Hematopoietic multipotent progenitor cell treated with erythropoietin and hydrocortisone succinate and interleukin-3 and kit ligand, for 17 days (in vitro differentiated cells): ENCODE measurements around the gene PCNA.
A peak's percentile ranks its signal among the peaks of the same experiment; 100 is the strongest.
"Not testable (repeated sequence)": the region's sequence is repeated elsewhere in the genome, so short reads cannot be mapped to it uniquely, and the experiment has no call there.

ENCODE experiments used
- DNase-seq: peaks from one replicate; pipeline ENCODE4 v3.0.0-alpha.2; 2015; ENCODE audit warnings: low spot score

PCNA gene

DNA sequence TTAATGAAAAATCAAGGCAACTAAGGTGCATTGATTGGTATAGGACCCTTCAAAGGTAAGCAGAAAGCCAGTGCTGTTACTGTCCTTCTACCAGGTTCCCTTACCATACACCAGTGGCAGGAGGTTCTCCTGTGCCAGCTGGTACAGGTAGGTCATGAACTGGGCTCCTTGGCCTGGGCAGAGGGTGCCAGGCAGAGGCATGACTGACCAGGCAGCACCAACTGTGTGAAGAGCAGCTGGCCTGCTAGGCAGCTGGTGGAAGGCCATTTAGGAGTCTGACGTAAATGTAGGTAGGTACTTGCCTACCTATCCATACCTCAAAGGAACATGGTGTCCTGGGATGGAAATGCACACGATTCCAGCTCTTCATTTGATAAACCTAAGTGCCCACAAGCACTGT, 23.3 kb downstream of the PCNA start:
- no peak for DNase-seq

DNA sequence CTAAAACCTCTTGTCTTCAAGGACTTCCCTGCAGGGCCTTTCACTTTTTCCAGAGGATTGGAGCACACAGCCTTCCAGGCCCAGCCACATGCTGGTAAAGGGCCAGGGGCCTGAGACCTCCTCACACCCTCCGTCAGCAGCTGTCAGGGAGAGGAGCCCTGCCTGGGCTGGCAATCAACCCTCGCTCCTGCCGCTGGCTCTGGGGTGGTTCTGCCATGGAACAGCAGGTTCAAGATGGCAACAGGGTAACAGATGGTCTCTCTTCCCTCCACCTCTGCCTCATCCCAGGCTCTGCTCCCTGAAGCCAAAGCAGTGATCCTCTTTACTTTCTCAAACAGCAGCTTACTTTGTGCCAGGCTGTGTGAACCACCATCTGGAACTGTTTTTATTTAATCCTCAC, 23.8 kb downstream of the PCNA start:
- no peak for DNase-seq

DNA sequence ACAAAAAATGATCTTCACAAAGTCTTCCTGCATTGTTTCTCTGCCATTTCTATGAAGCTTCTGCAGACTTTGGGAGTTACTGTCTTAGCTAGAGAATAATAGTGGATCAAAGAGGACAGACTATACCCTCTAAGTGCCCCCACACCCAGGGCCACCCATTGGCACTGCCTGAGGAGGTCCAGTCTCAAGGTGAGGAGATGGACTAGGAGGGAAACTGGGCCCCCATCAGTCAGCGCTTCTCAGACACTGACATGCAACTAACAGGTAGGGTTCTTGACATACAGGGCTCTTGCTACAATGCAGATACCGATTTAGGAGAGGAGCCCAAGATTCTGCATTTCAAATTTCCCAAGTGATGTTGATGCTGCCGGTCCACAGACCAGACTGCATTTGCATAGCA, 24.3 kb downstream of the PCNA start:
- no peak for DNase-seq

DNA sequence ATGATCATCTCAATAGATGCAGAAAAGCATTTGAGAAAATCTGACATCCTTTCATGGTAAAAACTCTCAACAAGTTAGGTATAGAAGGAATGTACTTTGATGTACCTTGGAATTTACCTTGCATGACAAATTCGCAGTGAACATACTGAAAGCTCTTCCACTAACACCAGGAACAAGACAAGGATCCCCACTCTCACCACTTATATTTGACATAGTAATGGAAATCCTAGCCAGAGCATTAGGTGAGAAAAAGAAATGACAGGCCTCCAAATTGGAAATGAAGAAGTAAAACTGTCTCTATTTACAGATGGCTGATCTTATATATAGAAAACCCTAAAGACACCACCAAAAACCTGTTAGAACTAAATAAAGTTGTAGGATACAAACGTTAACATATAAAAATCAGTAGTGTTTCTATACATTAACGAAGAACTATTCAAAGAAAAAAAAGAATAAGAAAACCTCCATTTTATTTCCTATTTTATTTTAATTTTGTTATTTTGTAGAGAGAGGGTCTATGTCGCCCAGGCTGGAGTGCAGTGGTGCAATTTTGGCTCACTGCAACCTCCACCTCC, 26.9 kb downstream of the PCNA start:
- DNase-seq, result no peak

DNA sequence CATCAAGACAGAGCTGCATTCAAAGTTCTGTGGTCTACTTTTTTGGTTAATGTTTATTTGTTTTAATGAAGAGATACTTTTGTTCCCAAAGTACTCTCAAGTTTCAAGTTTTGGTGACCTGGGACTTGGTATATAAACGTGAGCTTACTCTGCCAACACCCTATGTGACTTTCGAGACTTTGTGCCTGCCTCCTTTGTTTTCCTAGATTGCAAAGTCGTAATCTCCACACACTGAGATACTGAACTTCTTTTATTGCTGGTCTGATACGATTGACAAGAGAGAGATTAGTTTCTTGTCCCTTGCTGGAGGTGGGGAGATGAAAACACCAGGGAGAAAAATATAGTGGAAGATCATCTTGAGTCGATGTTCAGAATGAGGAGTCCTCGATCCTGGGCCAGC, 27.9 kb downstream of the PCNA start:
- DNase-seq, result no peak

DNA sequence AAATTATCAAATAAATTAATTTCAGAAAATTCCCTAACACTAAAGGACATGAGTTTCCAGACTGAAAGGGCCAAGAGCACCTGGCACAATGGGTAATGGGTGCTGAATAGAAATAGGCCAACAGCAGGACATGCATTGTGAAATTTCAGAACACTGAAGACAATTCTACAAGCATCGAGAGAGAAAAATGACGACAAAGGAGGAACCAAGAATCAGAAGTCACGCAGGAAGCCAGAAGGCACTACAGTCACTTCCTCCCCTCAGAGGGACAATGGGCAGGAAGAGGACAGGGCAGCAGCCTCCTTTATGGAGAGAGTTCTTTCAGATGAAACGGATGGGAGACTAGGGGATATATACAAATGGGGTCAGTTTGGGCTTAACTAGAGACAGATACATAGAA, 29.6 kb downstream of the PCNA start:
- no peak for DNase-seq

DNA sequence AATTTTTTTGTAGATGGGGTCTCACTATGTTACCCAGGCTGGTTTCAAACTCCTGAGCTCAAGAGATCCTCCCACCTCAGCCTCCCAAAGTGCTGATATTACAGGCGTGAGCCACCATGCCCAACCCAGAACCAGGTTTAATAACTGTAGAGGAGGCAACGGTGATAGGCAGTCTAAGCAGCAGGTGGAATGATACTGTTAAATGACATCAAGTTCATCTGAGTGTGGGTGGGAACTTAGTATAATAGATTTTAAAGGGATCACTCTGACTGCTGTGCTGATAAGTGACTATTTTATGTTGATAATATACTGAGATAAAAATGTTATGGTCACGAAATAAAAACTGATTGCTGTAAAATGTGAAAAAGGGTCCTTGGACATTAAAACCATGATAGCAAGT, 31.1 kb downstream of the PCNA start:
- no peak for DNase-seq

DNA sequence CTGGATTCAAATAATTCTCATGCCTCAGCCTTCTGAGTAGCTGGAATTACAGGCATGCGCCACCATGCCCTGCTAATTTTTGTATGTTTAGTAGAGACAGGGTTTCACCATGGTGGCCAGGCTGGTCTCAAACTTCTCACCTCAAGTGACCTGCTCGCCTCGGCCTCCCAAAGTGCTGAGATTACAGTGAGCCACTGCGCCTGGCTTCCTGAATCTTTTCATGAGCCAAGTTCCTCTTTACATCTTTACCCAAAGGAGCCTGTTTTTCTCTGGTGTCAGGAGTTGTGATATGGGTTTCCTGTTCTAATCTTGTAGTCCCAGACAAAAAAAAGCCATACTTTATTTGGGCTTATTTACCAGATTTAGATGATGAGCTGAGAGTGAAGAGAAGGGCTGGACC, 34.4 kb downstream of the PCNA start:
- no peak for DNase-seq

DNA sequence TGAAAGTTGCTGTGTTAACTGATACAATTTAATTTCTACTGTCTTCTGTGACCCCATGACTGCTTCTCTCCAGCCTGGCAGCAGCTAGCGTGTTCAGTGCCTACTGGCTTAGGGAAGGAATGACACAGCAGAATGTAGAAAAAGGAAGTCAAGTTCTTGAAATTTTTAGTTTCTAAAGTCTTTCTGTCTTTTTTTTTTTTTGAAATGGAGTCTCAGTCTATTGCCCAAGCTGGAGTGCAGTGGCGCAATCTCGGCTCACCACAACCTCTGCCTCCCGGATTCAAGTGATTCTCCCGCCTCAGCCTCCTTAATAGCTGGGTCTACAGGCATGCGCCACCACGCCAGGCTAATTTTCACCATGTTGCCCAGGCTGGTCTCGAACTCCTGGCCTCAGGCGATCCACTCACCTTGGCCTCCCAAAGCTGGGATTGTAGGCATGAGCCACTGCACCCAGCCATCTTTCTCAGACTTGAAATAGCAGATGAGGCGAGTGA, 39.3 kb downstream of the PCNA start:
- DNase-seq, result no peak

DNA sequence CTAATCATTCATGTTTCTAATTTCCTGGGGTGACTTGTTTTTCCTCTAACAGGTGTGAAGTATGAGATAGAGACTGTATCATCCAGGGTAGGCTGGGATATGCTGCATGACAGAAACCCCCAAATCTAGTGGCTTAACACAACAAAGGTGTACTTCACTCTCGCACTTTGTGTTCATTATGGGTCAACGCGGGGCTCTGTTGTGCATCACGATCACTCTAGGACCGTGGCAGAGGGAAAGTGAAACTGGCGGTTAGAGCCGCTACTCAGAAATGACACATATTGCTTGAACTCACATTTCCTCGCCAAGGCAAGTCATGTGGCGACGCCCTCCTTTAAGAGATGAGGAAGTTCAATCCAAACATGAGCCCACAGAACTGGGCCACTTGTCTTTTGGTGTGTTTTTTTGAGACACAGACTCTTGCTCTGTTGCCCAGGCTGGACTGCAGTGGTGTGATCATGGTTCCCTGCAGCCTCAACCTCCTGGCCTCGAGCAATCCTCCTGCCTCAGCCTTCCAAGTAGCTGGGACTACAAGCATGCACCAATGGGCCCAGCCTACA, 41.3 kb downstream of the PCNA start:
- DNase-seq, result peak; percentile 70

DNA sequence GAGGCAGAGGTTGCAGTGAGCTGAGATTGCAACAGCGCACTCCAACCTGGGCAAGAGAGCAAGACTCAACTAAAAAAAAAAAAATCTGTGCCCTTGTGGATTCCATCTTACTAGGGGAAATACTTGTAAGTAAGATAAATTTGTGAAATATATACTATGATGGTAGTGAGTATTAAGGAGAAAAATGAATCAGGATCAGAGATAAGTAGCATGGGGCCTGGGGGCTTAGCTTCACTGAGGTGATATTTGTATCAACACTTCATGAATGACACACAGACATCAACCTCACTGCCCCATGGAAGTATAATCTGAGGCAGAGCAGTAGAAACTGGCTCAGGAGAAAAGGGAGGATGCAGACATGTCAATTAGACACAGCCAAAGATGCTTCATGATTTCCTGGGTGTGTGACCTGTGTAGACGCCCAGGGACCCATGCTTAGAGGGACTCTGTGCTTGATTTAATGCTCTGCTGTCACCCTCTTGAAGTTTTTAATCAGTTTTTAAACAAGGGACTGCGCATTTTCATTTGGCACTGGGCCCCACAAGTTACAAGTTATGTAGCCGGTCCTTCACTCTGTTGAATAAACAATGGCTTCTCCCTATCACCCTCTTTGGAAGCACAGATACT, 41.9 kb downstream of the PCNA start:
- no peak for DNase-seq

DNA sequence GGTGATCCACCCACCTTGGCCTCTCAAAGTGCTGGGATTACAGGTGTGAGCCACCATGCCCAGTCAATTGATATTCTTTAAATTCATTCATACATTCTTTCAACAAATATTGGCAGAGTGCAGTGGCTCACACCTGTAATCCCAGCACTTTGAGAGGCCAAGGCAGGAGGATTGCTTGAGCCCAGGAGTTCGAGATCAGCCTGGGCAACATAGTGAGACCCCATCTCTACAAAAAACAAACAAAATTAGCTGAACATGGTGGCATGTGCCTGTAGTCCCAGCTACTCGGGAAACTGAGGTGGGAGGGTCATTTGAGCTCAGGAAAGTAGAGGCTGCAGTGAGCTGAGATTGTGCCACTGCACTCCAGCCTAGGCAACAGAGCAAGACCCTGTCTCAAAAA, 42.8 kb downstream of the PCNA start:
- not testable (repeated sequence) for DNase-seq

DNA sequence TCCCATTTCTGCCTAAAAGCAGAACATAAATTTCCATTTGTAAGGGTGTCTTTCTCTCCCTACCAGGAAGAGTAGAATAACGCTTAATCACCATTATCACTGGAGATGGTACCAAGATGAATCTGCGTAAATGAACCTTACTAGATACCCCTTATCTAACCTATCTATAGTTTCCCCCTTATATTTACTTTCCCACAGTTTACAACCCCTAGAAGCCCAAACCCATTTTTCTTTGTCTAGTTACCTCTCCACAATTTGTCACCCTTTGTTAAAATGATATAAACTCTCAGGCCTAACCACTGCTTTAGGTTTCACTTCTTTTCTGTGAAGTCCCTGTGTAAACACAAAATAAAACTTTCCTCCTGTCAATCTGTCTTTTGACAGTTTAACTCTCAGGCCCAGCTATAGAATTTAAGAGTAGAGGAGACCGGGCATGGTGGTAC, 45.5 kb downstream of the PCNA start:
- DNase-seq, result no peak

DNA sequence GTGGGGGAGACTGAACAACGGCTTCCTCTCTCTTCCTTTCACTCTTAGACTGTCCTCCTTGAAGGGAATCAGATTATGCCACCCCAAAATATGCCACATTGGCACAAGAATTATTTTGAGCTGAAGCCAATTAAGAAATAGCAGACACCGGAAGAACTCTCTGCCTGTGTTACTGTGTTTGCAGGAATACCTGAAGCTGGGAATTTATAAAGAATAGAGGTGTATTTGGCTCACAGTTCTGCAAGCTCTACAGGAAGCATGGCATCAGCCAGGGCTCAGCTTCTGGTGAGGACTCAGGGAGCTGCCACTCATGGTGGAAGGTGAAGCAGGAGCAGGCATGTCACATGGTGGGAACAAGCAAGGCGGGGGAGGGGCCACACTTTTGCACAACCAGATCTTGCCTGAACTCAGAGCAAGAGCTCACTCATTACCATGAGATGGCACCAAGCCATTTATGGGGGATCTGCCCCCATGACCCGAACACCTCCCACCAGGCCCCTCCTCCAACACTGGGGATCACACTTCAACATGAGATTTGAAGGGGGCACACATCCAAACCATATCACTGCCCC, 46.0 kb downstream of the PCNA start:
- DNase-seq, result no peak

DNA sequence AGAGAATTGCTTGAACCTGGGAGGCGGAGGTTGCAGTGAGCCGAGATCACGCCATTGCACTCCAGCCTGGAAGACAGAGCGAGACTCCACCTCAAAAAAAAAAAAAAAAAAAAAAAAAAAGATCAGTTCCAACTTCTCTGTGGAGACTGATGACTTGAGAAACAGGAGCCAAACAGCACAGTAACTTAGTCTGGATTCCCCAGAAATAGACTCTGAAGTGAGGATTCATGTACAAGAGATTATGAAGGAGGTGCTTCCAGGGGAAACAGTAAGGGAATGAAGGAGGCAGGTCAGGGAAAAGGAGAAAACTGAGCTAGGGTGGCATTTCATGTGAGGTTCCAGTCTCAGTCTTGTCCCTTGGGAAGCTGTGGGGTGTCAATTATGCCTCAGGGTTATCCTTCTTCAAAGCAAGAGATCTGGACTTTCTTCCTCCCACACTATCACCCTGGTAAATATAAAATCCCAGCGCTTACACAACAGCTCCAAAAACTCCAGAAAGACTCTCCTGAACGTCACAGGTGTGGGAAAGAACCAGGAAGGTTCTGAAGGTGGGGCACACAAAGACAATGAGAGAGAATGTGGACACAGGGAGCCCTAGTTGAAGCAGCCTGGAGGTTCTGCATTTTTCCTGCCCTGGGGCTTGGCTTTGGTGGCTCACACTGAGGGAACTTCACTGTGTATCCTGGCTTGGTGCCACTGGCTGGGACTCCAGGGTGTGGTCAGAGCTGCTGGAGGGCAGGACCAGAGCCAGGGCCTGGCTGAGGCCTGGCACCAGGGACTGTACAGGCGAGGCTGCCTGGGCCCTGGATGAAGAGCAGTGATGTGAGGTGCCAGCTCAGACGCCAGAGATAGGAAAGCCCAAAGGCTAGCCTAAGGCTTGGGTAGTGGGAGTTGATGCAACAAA, 46.8 kb downstream of the PCNA start:
- DNase-seq, result peak; percentile 82

DNA sequence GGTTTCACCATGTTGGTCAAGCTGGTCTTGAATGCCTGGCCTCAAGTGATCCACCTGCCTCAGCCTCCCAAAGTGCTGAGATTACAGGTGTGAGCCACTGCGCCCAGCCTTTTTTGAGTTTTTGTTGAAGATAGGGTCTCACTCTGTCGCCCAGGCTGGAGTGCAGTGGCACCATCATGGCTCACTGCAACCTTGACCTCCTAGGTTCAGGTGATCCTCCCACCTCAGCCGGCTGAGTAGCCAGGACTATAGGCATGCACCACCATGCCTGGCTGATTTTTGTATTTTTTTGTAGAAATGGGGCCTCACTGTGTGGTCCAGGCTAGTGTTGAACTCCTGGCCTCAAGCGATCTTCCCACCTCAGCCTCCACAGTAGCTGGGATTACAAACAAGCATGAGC, 47.8 kb downstream of the PCNA start:
- not testable (repeated sequence) for DNase-seq

DNA sequence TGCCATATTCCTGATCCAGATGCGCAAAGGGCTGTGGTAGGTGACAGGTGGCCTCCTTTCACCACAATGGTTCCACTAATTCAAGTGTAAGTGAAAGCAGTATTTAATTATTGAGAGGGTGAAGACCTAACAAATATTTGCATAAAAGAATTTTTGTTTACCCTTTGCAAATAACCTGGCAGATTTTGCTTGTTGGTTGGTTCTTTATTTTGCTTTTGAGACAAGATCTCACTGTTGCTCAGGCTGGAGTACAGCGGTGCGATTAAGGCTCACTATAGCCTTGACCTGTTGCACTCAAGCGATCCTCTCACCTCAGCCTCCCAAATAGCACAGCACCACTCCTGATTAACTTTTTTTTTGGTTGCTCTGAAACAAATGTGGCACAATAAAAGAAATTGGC, 49.2 kb downstream of the PCNA start:
- DNase-seq, result no peak

DNA sequence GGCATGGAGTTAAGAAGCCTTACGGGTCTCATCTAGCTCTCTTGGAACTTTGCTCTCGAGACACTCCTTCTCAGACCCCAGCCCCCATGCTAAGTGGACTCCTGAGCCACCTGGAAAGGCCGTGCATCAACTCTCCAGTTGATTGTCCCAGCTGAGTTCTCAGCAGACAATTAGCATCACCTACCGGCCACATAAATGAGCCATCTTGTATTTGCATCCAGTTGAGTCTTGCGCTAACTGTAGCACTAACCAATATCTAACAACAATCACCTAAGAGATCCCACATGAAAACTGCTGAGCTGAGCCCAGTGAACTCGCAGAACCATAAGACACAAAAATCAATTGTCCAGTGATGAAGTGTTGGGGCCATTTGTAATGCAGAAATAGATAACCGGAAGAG, 49.7 kb downstream of the PCNA start:
- no peak for DNase-seq

DNA sequence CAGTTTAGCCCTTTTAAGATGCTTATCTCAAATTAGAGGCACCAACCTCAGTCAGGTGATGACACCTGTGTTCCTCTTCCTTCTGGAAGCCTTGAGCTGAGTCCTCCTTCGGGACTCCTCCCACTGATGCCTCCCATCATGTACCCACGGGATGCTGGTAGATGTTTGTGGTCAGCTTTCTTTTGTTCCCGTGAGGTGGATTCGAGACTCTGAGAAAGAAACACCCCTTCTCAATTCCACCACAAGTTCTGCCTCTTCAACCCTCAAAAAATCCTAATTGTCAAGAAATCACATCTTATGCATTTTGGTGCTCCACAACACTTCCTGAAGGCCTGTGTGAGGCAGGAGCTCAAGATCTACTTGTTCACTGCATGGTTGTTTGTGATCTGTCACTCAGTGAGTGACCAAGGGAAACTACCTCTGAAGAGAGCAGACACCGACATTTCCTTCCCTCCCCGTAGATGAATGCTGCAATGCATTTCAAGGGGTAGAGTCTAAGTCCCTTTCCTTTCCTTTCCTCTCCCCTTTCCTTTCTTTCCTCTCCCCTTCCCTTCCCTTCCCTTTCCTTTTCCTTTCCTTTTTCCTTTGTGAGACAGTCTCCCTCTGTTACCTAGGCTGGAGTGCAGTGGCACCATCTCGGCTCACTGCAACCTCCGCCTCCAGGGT, 50.5 kb downstream of the PCNA start:
- no peak for DNase-seq

DNA sequence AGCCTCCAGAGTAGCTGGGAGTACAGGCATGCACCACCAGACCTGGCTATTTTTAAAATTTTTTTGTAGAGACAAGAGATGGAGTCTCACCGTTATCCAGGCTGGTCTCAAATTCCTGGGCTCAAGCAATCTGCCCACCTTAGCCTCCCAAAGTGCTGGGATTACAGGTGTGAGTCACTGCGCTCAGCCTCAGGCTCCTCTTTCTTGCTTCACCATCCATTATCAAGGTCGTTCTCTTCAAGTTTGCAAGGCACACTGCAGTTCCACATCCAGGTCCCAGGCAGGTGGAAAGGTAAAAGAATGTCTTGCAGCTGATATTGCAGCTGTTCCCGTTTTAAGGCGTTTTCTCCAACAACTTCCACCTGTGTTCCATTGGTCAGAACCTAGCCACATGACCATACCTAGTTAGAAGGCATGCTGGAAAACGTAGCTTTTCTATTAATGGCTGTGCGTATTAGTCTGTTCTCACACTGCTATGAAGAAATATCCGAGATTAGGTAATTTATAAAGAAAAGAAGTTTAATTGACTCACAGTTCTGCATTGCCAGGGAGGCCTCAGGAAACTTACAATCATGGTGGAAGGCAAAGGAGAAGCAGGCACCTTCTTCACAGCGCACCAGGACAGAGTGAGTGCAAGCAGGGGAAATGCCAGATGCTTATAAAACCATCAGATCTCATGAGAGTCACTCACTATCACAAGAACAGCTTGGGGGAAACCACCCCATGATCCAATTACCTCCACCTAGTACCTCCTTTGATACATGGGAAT, 51.7 kb downstream of the PCNA start:
- DNase-seq, result no peak

DNA sequence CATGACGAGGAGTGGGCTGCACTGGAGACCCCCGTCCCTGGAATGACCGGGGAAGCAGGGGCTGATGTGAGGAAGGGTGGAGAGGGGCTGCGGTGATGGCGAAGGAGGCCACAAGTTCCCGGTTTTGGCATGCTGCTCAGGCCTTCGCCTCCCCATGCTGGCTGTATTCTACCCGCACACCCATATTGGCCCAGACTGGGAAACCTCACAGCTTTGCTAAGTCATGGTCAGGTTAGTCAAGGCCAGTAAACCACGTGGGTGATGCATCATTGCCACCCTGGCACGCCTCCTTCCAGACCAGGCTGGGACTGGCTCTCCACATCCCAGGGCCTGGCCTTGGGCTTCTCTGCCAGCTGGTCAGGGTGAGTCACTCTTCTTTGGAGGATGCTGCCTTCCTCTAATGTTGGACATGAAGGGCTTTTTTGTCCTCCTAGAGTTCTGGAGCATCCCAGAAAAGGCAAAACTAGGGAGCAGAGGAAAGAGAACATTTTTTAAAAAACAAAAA, 53.8 kb downstream of the PCNA start:
- DNase-seq, result peak; percentile 91
